Hypothalamus (tissue), 51 donors: ENCODE measurements around the gene TMIE.
"Not testable (repeated sequence)": the region's sequence is repeated elsewhere in the genome, so short reads cannot be mapped to it uniquely, and the experiment has no call there.

Experiments used
- DNase-seq, 51 donors: peaks; one replicate each; lab custom pipeline; 2025; lab: John Stamatoyannopoulos, UW

TMIE gene

GRCh38 chr3:46719044-46719565 lies 17.9 kb downstream of the TMIE start:
- DNase-seq: no peak

- no peak for DNase-seq
These were observed 18.6 kb downstream of the TMIE start for GRCh38 chr3:46719735-46720271.

- no peak for DNase-seq
These were observed 19.8 kb downstream of the TMIE start for GRCh38 chr3:46721009-46721408.

DNA sequence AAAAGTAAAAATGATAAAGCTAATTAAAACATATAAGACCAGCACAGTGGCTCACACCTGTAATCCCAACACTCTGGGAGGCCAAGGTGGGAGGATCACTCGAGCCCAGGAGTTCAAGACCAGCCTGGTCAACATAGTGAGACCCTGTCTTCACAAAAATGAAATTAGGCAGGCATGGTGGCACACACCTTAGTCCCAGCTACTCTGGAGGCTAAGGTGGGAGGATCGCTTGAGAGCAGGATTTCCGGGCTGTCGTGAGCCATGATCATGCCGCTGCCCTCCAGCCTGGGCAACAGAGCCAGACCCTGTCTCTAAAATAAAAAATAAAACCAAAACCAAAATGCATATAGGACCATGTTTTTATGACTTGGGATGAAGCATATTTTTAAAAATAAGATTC lies 21.3 kb downstream of the TMIE start:
- DNase-seq: no peak

DNA sequence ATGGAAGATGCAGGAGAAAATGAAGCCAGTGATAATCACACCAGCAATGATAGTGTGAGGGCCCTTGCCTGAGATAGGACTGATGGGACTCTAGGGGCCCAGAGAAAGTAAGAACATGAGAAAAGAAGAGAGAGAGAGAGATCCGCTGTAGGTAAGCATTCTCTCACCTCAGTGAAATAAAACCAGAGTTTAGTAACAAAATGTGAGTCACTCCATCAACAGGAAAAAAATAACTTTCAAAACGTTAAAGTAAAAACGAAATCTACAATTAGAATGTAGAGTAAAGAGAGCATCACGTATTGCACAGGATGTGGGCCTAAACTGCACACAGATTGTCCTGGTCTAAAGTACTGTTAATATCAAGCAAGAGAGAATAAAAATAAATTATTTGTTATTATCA lies 23.2 kb downstream of the TMIE start:
- no peak for DNase-seq

DNA sequence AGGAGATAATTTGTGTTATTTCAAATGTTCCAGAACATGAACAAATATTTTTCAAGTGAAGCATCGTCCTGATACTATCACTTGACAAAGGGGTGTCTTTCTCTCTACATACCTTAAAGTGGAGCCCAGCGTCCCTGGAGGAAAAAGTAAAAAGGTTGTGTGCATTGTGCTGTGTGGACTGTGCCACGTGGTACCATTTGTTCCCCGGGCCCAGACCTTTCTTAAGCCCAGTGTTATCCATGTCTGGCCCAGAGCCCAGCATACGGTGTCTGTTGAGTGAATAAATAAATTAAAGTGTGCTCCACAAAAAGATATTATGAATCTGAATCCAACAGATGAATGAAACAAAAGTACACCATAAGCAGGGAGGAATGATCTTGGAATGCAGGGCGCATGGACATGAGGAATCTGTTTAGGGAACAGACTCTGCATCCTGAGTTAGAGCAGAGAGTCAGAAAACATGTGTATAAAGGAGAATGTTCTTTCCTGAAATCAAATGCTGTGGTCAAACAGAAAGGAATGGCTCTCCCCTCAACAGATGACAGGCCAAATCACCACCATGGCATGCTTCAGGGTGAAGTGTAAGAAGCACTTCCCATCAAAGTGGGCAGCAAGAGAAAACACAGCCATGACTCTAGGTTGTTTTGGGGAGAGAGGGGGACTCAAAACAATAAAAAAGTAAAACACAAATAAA lies 24.6 kb downstream of the TMIE start:
- DNase-seq: peak in 1 of 51 donors; percentile 3

GRCh38 chr3:46729038-46729437 lies 27.8 kb downstream of the TMIE start:
- DNase-seq: no peak

DNA sequence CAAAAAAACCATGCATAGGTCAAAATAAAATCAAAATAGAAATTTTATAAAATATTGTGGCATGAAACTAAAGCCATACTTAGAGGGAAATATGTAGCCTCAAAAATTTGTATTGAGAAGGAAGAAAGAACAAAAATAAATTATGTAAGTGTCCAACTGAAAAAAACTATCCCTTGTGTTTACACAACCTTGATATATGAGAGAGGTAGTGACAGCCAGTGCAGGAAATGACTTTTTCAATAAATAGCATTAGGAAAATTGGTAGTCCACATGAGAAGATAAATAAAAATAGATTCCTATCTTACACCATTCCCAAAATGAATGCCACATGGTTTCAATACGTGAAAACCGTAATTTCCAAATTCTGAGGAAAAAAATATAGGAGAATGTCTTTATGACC lies 29.6 kb downstream of the TMIE start:
- no peak for DNase-seq

- DNase-seq: no peak
These were observed 30.6 kb downstream of the TMIE start for GRCh38 chr3:46731795-46732194.

DNA sequence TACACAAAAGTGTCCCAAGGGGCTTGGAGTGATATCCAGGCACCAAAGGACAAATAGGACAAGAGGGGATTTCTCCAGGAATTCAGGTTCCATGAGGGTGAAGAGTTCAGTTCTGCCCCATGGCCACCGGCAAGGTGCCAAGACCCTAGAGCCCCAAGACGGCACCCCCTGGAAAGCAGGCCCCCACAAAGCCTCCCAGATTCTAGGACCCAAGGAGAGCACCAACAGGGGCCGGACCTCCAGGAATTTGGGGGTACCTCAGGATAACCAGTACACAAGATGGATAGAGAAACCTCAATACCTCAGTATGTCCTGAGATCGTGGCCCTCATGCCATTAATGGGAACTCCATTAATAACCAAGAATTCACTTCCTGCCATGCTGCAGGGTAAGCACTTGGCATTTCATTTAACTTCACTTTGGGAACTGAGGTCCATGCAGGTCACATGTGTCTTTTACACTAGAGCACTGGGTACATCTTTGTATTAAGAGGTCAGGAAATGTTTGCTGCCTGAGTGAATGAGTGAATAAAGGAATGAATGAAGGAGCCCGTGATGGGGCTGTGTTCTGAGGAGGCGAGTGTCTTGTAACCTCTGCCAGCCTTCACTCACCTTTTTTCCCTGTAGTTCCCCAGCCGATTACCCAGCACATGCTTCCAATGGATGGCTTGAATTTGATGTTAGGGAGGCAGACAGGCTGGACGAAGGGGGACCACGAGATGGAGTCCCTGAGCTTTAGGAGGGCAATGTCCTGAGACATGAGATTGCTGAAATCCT lies 32.0 kb downstream of the TMIE start:
- DNase-seq: no peak

DNA sequence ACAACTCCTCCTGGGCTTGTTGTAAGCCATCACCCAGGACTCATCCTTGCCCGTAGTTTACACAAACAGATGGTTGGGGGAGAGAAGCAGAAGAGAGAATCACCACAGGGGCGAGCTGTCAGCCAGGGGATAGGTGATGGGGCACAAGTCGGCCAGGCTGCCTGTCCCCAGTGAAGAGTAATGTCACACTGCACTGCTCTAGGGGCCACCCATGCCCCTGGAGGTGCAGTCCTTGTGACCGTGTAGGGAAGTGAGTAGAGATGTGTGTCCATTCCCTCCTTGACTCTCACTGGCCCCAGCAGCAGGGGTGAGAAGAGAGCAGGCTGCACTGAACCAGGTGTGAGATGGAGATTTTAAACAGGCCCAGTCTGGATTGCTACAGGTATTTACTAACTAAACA lies 33.6 kb downstream of the TMIE start:
- DNase-seq: no peak

- no peak for DNase-seq
These were observed 35.0 kb downstream of the TMIE start for GRCh38 chr3:46736006-46736872.

DNA sequence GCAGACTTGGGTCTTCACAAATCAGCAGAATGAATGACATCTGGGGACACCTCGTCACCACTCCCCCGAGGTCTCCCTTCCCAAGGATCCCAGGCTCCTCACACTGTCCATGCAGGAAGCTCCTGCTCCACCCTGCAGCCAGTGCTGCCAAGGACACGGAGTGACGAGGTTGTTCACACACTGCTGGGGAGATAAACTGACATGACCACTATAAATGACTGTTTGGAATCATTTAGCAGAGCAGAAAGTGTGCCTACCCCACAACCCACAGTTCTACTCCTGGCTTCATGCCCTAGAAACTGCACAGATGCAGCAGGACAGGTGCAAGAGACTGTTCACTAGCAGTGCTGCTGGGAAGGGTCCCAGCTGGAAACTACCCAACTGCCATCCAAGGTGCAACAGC lies 36.1 kb downstream of the TMIE start:
- DNase-seq: no peak

- DNase-seq: not testable (repeated sequence)
These were observed 38.4 kb downstream of the TMIE start for GRCh38 chr3:46739565-46739964.

- DNase-seq: no peak
These were observed 41.9 kb downstream of the TMIE start for GRCh38 chr3:46742992-46743585.

DNA sequence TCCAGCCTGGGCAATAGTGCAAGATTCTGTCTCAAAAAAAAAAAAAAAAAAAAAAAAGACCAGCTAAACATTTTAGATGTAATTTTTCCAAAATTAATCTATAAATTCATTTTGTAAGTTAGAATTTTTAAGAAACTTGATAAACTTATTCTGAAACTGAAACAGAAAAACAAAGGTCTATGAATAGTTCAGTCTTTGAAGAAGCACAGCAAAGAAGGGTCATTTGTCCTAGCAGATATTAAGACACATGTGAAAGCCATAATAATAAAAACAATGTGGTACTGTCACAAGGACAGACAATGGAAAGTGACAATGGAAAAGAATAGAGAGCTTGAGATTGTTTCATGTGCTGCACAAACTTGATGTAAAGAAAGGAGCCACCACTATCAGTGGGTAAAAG lies 45.5 kb downstream of the TMIE start:
- no peak for DNase-seq

DNA sequence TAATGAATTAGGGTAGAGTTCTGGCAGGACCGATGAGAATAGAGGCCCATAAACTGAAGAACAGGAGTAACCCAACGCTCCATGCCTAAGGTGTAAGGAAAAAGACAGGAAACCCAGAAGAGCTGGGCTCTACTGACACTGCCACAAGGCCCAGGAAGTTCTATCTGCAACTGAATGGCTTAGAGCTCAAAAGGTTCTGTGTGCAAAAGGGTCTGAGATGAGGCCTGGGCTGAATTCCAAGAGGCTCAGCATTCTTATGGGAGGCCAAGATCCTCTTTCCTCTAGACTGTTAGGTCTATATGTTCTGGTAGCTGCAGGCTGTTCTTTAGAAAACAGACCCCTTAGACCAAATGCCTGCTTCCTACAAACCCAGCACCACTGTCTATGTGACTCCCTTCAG lies 47.0 kb downstream of the TMIE start:
- DNase-seq: no peak

GRCh38 chr3:46749129-46749528 lies 47.9 kb downstream of the TMIE start:
- DNase-seq: no peak

- no peak for DNase-seq
These were observed 49.4 kb downstream of the TMIE start for GRCh38 chr3:46750555-46751038.

GRCh38 chr3:46753127-46753526 lies 51.9 kb downstream of the TMIE start:
- not testable (repeated sequence) for DNase-seq
